Measurements from ENCODE around the gene NRF1. TPM values are rescaled to one million over a fixed set of nuclear protein-coding genes. Genes with fewer than 3 reads are reported as not detected.
"Not testable (repeated sequence)": the region's sequence is repeated elsewhere in the genome, so short reads cannot be mapped to it uniquely, and the experiment has no call there.

The NRF1 gene
- total RNA-seq, 1 experiment from 2014 or later, result 13.6 TPM

DNA sequence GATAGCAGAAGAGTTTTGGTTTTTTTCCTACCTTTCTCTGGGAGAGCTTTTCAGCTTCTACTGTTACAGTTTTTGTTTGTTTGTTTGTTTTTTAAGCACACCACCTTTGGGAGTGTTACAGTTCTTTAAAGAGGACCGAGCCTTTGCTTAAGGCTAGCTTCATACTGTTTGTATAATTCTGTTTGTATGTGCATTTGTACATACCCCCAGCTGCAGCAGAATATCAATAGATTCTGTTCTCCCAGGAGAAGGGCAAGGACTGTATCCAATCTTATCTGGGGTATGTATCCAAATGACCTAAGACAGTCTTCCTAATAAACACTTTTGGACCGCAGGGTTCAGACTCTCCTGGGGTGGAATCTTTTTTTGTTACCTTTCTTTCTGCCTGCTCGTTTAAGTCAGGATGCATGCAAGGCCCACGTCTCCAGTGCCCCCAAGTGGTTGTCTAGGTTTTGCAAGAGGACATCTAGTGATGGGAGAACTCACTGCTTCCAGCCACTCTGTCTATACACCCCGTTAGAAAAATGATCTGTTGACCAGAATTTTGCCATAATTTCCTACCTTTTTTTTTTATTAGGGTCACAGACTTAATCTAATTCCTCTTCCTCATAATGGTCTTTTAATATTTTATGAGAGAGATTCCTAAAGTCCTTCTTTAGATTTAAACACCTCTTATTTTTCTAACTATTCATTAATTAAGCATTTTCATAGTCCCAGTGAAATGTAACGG, 23.9 kb downstream of the NRF1 start:
- TF ChIP-seq, protein P1, sequence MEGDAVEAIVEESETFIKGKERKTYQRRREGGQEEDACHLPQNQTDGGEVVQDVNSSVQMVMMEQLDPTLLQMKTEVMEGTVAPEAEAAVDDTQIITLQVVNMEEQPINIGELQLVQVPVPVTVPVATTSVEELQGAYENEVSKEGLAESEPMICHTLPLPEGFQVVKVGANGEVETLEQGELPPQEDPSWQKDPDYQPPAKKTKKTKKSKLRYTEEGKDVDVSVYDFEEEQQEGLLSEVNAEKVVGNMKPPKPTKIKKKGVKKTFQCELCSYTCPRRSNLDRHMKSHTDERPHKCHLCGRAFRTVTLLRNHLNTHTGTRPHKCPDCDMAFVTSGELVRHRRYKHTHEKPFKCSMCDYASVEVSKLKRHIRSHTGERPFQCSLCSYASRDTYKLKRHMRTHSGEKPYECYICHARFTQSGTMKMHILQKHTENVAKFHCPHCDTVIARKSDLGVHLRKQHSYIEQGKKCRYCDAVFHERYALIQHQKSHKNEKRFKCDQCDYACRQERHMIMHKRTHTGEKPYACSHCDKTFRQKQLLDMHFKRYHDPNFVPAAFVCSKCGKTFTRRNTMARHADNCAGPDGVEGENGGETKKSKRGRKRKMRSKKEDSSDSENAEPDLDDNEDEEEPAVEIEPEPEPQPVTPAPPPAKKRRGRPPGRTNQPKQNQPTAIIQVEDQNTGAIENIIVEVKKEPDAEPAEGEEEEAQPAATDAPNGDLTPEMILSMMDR (conservative IDR thresholded peaks at IDR 0.05; ENCODE audit: low read depth, low read length), result peak; percentile 88
- no peak for TF ChIP-seq EZH2 (IDR thresholded peaks at IDR 0.05; ENCODE audit: low read length, unreplicated experiment)
- Histone ChIP-seq H3K79me2 (ENCODE audit: low read length) (peaks cover 82% of the 10 kb centered on the region), H3K9me3 (ENCODE audit: low read length) (no peaks in the 10 kb centered on the region), H3F3A (ENCODE audit: low read length, unreplicated experiment) (no peaks in the 10 kb centered on the region), H3K9me2 (replicated peaks; ENCODE audit: low read length) (no peaks in the 10 kb centered on the region), H3K4me1 (ENCODE audit: insufficient read depth, low read length) (peaks cover 5% of the 10 kb centered on the region; the same call in 1 of the 2 replicates), H2AFZ (ENCODE audit: low read length) (no peak overlapping the region), H3K36me3 (ENCODE audit: low read depth, low read length) (no peaks in the 10 kb centered on the region), H4K20me1 (ENCODE audit: low read length) (0 out of 2 replicates have a peak, but pooled peaks cover 5% of the 10 kb centered on the region), H3K9ac (ENCODE audit: low read length) (no peak overlapping the region), H3K4me3 (ENCODE audit: low read length) (no peak overlapping the region), H3K27ac (ENCODE audit: low read length) (no peak overlapping the region), H3K27me3 (ENCODE audit: low read length) (no peaks in the 10 kb centered on the region), H3K4me2 (ENCODE audit: low read length) (0 out of 2 replicates have a peak overlapping the region, but pooled peaks have one; percentile 7)
- peak; percentile 76 for DNase-seq
- peak; percentile 100 for ATAC-seq
- BruUV-seq (replicated peaks), result no TSS peak
- CTCF ChIA-PET, result interaction anchor here (0.6 to 1.1 kb wide), 2 partner anchors 22 to 30 kb away, joined by 3 to 5 read pairs; no protein-coding TSS in a partner anchor
- POLR2A ChIA-PET (ENCODE audit: unreplicated experiment), result no interaction called here
- intact Hi-C loops (cut with micrococcal nuclease), result loop anchor here (1.0 to 5.0 kb wide), 2 partner anchors 24 to 418 kb away; partner anchors contain the start of gene NRF1

DNA sequence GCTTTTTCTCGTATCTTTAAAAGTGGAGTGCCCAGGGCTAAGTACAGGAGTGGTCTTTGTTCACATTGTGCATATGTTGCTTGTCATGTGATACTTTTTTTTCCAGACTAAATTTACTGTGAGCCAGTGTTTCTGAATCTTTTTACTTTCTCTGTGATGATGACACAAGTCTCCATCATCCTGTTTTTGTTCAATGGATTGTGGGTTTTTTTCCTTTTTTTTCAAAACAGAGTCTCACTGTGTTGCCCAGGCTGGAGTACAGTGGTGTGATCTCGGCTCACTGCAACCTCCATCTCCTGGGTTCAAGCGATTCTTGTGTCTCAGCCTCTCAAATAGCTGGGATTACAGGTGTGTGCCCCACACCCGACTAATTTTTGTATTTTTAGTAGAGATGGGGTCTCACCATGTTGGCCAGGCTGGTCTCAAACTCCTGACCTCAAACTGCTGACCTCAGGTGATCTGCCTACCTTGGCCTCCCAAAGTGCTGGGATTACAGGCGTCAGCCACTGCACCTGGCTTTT, 24.6 kb downstream of the NRF1 start:
- H3K27ac ChIP-seq (ENCODE audit: low read length); H3K4me1 ChIP-seq (ENCODE audit: insufficient read depth, low read length); H3K4me2 ChIP-seq (ENCODE audit: low read length); BruUV-seq (replicated peaks); H2AFZ ChIP-seq (ENCODE audit: low read length); H3K36me3 ChIP-seq (ENCODE audit: low read depth, low read length); DNase-seq; POLR2A ChIA-PET (ENCODE audit: unreplicated experiment); H3K27me3 ChIP-seq (ENCODE audit: low read length); ATAC-seq; H3K4me3 ChIP-seq (ENCODE audit: low read length); H3K9me3 ChIP-seq (ENCODE audit: low read length); H3K9ac ChIP-seq (ENCODE audit: low read length); H4K20me1 ChIP-seq (ENCODE audit: low read length); CTCF ChIA-PET; H3F3A ChIP-seq (ENCODE audit: low read length, unreplicated experiment); H3K9me2 ChIP-seq (replicated peaks; ENCODE audit: low read length): not testable (repeated sequence)
- intact Hi-C loops (cut with micrococcal nuclease), result loop anchor here (5.0 kb wide), 1 partner anchor 419 kb away; no protein-coding TSS in a partner anchor
- peaks cover 76% of the 10 kb centered on the region for H3K79me2 ChIP-seq (ENCODE audit: low read length)

DNA sequence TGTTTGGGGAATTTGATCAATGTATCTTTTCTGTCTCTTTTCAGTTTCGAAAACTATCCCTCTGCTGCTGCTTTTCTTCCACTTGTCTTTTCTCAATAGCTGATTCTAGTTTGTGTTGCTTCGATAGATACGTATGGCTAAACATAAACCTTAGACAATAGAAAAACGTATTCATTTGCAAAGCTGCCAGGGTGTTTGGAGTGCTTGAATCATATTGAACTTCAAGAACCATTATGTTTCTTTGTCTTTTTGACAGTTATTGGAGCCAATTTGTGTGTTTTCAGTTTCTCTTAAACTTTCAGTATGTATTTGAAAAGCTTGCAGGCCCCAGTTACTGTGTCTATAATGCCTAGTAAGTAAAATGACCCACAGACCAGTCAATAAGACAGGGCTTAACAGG, 25.1 kb downstream of the NRF1 start:
- Histone ChIP-seq H3K36me3 (ENCODE audit: low read depth, low read length) (no peaks in the 10 kb centered on the region), H3K4me2 (ENCODE audit: low read length) (no peak overlapping the region), H3K9ac (ENCODE audit: low read length) (no peak overlapping the region), H3K27me3 (ENCODE audit: low read length) (no peaks in the 10 kb centered on the region), H2AFZ (ENCODE audit: low read length) (no peak overlapping the region), H3K9me3 (ENCODE audit: low read length) (no peaks in the 10 kb centered on the region), H3F3A (ENCODE audit: low read length, unreplicated experiment) (no peaks in the 10 kb centered on the region), H3K79me2 (ENCODE audit: low read length) (peaks cover 71% of the 10 kb centered on the region), H3K4me3 (ENCODE audit: low read length) (no peak overlapping the region), H3K4me1 (ENCODE audit: insufficient read depth, low read length) (peaks cover 5% of the 10 kb centered on the region; the same call in 1 of the 2 replicates), H4K20me1 (ENCODE audit: low read length) (0 out of 2 replicates have a peak, but pooled peaks cover 5% of the 10 kb centered on the region), H3K9me2 (replicated peaks; ENCODE audit: low read length) (no peaks in the 10 kb centered on the region), H3K27ac (ENCODE audit: low read length) (no peak overlapping the region)
- ChIA-PET CTCF (no interaction called here), POLR2A (ENCODE audit: unreplicated experiment) (no interaction called here)
- ATAC-seq, result no peak
- BruUV-seq (replicated peaks), result no TSS peak
- DNase-seq, result no peak
- TF ChIP-seq, protein P1 (conservative IDR thresholded peaks at IDR 0.05; ENCODE audit: low read depth, low read length), result no peak
- TF ChIP-seq EZH2phosphoT487 (IDR thresholded peaks at IDR 0.05; ENCODE audit: borderline replicate concordance, low read length) (no peak), EZH2 (IDR thresholded peaks at IDR 0.05; ENCODE audit: low read length, unreplicated experiment) (no peak)
- intact Hi-C loops (cut with micrococcal nuclease), result loop anchor here (5.0 kb wide), 1 partner anchor 419 kb away; no protein-coding TSS in a partner anchor
